Mesothelial cell of epicardium (in vitro differentiated cells): ENCODE results near the gene PPA2. TPM values are rescaled to one million over a fixed set of nuclear protein-coding genes. Genes with fewer than 3 reads are reported as not detected.
"Not testable (repeated sequence)": the region's sequence is repeated elsewhere in the genome, so short reads cannot be mapped to it uniquely, and the experiment has no call there.

Experiments used
- DNase-seq, 2 experiments: peaks; one replicate each; pipeline ENCODE4 v3.0.0; 2021; ENCODE audit warnings: low spot score in 2 of 2; ENCODE audit not compliant: unreplicated experiment in 2 of 2
- H3K27ac Mint-ChIP-seq: 2 replicates; pipeline ENCODE4 v1.8.0; 2021; ENCODE audit warnings: mixed read lengths
- H3K27me3 Mint-ChIP-seq: 2 replicates; pipeline ENCODE4 v1.8.0; 2021; ENCODE audit warnings: low read depth, mixed read lengths
- H3K36me3 Mint-ChIP-seq: 2 replicates; pipeline ENCODE4 v1.8.0; 2021; ENCODE audit warnings: mixed read lengths
- H3K4me1 Mint-ChIP-seq: 2 replicates; pipeline ENCODE4 v1.8.0; 2021; ENCODE audit warnings: mixed read lengths
- H3K4me3 Mint-ChIP-seq: 2 replicates; pipeline ENCODE4 v1.8.0; 2021; ENCODE audit warnings: mild to moderate bottlenecking, moderate library complexity, mixed read lengths
- H3K9me3 Mint-ChIP-seq: 2 replicates; pipeline ENCODE4 v1.8.0; 2021; ENCODE audit warnings: mixed read lengths
- total RNA-seq: library from RNA; stranded (reverse); gene quantifications from 3 replicates; pipeline ENCODE4 v1.2.1, GENCODE V29; 2021
- TF ChIP-seq, protein P1 (sequence below): fragments of 200-600 bp; sonication (generic); IDR thresholded peaks from one replicate; pipeline ENCODE4 v1.5.0; 2021; ENCODE audit warnings: antibody characterized with exemption; ENCODE audit not compliant: unreplicated experiment

PPA2 gene
- total RNA-seq, 1 donor from 2014 or later = 91.2 TPM

DNA sequence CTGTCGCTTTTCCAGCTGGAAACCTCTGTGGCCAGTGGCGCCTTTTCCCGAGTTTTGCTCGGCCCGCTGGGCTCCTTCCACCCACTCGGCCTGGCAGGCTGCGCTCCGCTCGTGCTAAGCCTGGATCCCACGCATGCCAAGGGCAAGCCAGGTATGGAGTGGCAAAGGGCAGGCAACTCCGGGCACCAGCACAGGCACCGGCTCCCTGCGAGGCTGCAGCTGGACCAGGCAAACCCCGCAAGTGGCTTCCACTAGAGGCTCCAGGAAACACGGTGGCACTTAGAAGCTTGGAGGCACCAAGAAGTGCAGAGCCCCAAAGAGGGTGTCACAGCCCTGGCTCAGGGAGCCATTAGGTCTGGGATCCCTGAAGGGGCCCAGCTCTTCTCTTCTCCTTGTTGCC lies 59.5 kb downstream of the PPA2 start:
- TF ChIP-seq, protein P1, sequence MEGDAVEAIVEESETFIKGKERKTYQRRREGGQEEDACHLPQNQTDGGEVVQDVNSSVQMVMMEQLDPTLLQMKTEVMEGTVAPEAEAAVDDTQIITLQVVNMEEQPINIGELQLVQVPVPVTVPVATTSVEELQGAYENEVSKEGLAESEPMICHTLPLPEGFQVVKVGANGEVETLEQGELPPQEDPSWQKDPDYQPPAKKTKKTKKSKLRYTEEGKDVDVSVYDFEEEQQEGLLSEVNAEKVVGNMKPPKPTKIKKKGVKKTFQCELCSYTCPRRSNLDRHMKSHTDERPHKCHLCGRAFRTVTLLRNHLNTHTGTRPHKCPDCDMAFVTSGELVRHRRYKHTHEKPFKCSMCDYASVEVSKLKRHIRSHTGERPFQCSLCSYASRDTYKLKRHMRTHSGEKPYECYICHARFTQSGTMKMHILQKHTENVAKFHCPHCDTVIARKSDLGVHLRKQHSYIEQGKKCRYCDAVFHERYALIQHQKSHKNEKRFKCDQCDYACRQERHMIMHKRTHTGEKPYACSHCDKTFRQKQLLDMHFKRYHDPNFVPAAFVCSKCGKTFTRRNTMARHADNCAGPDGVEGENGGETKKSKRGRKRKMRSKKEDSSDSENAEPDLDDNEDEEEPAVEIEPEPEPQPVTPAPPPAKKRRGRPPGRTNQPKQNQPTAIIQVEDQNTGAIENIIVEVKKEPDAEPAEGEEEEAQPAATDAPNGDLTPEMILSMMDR = no peak
- Mint-ChIP-seq H3K36me3 (peaks cover 53% of the 10 kb centered on the region), H3K4me1 (no peaks in the 10 kb centered on the region), H3K27ac (no peak overlapping the region), H3K9me3 (peaks cover 26% of the 10 kb centered on the region), H3K4me3 (no peak overlapping the region), H3K27me3 (no peaks in the 10 kb centered on the region)
- DNase-seq = no peak

DNA sequence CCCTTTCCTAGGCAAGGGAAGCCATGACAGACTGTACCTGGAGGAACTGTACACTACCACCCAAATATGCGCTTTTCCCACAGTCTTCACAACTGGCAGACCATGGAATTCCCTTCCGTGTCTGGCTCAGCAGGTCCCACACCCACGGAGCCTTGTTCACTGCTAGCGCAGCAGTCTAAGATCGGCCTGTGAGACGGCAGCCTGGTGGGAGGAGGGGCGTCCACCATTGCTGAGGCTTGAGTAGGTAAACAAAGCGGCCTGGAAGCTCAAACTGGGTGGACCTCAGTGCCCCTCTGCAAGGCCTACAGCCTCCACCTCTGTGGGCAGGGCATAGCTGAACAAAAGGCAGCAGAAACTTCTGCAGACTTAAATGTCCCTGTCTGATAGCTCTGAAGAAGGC lies 64.7 kb downstream of the PPA2 start:
- not testable (repeated sequence) for H3K27ac Mint-ChIP-seq, H3K4me3 Mint-ChIP-seq, H3K4me1 Mint-ChIP-seq, H3K27me3 Mint-ChIP-seq, DNase-seq
- Mint-ChIP-seq H3K9me3 (peaks cover 37% of the 10 kb centered on the region), H3K36me3 (peaks cover 80% of the 10 kb centered on the region)

DNA sequence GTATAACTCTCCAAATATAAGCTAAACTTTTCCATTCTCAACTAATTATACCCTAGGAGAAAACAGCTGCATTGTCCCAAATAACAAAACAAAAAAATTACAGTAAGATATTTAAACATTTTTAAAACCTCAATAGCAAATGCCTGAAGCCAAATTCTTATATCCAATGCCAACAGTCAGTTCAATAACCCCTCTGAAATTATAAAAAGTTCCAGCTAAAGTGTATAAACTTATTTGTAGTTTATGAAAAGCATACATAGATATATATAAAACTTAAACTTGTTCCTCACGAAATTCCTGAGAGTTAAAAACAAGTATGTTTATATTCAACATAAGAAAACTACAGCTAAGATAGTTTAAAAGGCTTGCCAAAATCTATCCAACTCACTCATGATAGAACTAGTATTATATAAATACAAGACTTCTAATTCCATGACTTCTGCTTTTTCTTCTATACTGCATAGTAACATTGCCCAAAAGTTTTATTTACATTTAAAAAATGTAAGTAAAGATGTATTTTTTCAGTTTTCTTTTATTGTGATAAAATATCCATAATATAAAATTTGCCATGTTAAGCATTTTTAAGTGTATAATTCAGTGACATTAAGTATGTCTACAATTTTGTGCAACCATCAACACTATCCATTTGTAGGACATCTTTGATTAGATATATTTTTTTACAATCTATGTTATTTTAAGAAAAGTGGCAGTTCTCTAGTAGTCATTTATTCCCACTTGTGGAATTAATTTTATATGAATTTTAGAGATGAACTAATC lies 72.8 kb downstream of the PPA2 start:
- Mint-ChIP-seq H3K36me3 (peaks cover 25% of the 10 kb centered on the region), H3K4me1 (no peaks in the 10 kb centered on the region), H3K4me3 (no peak overlapping the region), H3K9me3 (peaks cover 3% of the 10 kb centered on the region), H3K27me3 (no peaks in the 10 kb centered on the region), H3K27ac (no peak overlapping the region)
- DNase-seq = no peak
- TF ChIP-seq, protein P1 = no peak

DNA sequence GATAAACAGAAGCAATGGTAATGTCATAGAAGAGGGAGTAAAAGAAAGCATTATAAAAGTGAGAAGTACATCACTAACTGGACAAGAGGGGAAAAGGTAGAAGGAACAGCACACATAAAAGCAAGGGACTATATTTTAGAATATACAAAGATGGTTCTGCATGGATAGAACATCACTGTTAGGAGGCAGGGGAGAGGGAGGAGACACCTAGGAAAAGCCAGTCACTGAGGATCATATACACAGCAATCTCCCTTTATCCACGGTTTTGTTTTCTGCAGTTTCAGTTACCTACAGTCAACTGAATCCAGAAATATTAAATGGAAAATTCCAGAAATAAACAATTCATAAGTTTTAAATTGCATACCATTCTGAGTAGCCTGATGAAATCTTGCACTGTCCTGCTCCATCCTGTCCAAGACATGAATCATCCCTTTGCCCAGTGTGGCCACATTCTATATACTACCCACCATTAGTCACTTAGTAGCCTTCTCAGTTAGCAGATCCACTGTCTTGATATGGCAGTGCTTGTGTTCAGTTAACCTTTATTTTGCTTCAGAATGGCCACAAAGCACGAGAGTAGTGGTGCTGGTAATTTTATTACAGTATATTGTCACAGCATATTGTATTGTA lies 74.2 kb downstream of the PPA2 start:
- Mint-ChIP-seq H3K27ac (no peak overlapping the region), H3K36me3 (peaks cover 18% of the 10 kb centered on the region), H3K4me1 (no peaks in the 10 kb centered on the region), H3K27me3 (no peaks in the 10 kb centered on the region), H3K4me3 (no peak overlapping the region), H3K9me3 (no peaks in the 10 kb centered on the region)
- TF ChIP-seq, protein P1 = no peak
- no peak for DNase-seq

DNA sequence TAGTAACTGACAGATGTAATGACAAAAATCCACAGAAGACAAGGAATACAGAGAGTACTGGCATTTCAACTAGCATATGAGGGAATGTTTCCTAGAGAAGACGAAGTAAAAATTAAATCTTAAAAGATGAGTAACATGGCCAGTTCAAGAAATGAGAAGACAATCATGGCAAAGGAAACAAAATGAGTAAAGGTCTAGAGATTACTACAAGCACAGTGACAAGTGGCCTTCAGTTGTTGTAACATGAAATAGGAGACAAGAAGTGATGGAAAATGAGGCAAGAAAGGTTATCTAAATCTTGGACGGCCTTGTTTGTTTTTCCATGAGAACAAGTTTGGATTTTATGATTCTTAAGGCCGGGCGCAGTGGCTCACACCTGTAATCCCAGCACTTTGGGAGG lies 81.0 kb downstream of the PPA2 start:
- Mint-ChIP-seq H3K27me3 (no peaks in the 10 kb centered on the region), H3K36me3 (peaks cover 28% of the 10 kb centered on the region), H3K4me3 (no peak overlapping the region), H3K27ac (no peak overlapping the region), H3K4me1 (no peaks in the 10 kb centered on the region), H3K9me3 (no peaks in the 10 kb centered on the region)
- TF ChIP-seq, protein P1 = no peak
- DNase-seq = no peak

DNA sequence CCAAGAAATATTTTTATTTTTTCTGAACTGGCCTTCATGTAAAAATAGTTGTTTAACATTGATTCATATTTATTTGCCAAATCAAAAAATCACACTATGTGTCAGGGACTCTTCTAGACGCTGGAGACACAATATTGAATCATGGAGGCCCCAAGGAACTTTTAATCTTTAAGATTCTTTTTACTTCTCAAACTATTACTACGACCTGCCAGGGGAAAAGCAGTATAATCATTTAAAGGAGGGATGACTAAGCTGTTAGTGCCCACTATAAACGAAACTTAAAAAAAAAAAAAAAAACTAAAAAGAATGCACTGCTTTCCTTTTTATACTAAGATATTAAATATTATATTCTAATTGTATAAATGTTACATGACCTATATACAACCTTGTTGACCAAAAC lies 84.7 kb downstream of the PPA2 start:
- Mint-ChIP-seq H3K27ac (no peak overlapping the region), H3K4me3 (no peak overlapping the region), H3K9me3 (no peaks in the 10 kb centered on the region), H3K36me3 (peaks cover 37% of the 10 kb centered on the region), H3K27me3 (no peaks in the 10 kb centered on the region), H3K4me1 (peaks cover 2% of the 10 kb centered on the region)
- TF ChIP-seq, protein P1 = no peak
- no peak for DNase-seq
